Activated B cell treated with CpG ODN at 0.5 μM for 24 hours (primary cell): ENCODE results near the gene KLHL2. TPM values are rescaled to one million over a fixed set of nuclear protein-coding genes. Genes with fewer than 3 reads are reported as not detected.

ENCODE experiments used
- ATAC-seq: fragments of 200-7000 bp; cut with Tn5 transposase; one replicate; pipeline ENCODE4 v1.10.0; 2021; ENCODE audit warnings: low read depth, mild to moderate bottlenecking, moderate library complexity
- CTCF ChIA-PET: fragments of 350-600 bp; sonication (Branson Sonifier 250); formaldehyde crosslinking; loops from one replicate; lab custom pipeline; 2021; ENCODE audit warnings: antibody characterized with exemption; lab: Charles Lee
- POLR2A ChIA-PET: fragments of 350-600 bp; sonication (Branson Sonifier 250); formaldehyde crosslinking; loops from one replicate; lab custom pipeline; 2021; ENCODE audit warnings: antibody characterized with exemption; lab: Charles Lee
- DNase-seq: peaks from one replicate; pipeline ENCODE4 v3.0.0; 2022
- H3K27ac Mint-ChIP-seq: one replicate; pipeline ENCODE4 v1.8.0; 2020; ENCODE audit warnings: mixed read lengths
- H3K27me3 Mint-ChIP-seq: one replicate; pipeline ENCODE4 v1.8.0; 2021; ENCODE audit warnings: mixed read lengths
- H3K36me3 Mint-ChIP-seq: one replicate; pipeline ENCODE4 v1.8.0; 2021; ENCODE audit warnings: low read depth, mixed read lengths
- H3K4me1 Mint-ChIP-seq: one replicate; pipeline ENCODE4 v1.8.0; 2021; ENCODE audit warnings: mixed read lengths
- H3K4me3 Mint-ChIP-seq: one replicate; pipeline ENCODE4 v1.8.0; 2020; ENCODE audit warnings: mild to moderate bottlenecking, mixed read lengths
- H3K9me3 Mint-ChIP-seq: one replicate; pipeline ENCODE4 v1.8.0; 2020; ENCODE audit warnings: mixed read lengths
- CTCF ChIP-seq: fragments of 200-600 bp; IDR thresholded peaks from one replicate; pipeline ENCODE4 v1.8.0; 2022; ENCODE audit warnings: antibody characterized with exemption, mild to moderate bottlenecking
- intact Hi-C: fragments of 100-400 bp; cut with micrococcal nuclease; formaldehyde crosslinking; loops from one replicate; pipeline ENCODE4 v1.15.1; 2024
- total RNA-seq: library from RNA; stranded (reverse); gene quantifications from 2 replicates; pipeline ENCODE4 v1.2.3, GENCODE V29; 2022

KLHL2 gene
- total RNA-seq, 1 donor from 2014 or later: 21.9 TPM

DNA sequence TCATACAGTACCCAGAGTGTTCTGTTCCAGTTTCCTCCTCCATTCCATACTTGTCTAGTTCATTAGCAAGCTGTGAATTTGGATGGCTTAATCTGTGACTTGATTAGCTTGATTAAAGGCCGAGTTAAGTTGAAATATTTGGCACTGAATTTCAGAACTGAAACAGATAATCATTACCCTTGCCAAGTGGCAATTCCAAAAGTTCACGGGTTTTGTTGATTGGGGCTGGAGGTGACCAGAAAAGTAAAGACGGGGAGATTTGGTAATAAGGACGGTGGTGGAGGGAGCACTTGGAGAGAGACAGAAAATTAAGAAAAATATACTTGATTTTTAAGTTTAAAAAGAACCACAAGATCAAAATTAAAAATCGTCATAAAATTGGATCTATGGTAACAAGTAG is 21.9 kb upstream of the KLHL2 start:
- ATAC-seq (no peak), DNase-seq (no peak)
- H3K9me3 Mint-ChIP-seq: no peaks in the 10 kb centered on the region
- H3K27me3 Mint-ChIP-seq: no peaks in the 10 kb centered on the region
- TF ChIP-seq CTCF: no peak
- H3K36me3 Mint-ChIP-seq: no peaks in the 10 kb centered on the region
- no peak overlapping the region for H3K27ac Mint-ChIP-seq
- CTCF ChIA-PET: no interaction called here
- H3K4me1 Mint-ChIP-seq: peaks cover 4% of the 10 kb centered on the region
- H3K4me3 Mint-ChIP-seq: no peak overlapping the region
- intact Hi-C loops: no loop called here
- POLR2A ChIA-PET: no interaction called here

DNA sequence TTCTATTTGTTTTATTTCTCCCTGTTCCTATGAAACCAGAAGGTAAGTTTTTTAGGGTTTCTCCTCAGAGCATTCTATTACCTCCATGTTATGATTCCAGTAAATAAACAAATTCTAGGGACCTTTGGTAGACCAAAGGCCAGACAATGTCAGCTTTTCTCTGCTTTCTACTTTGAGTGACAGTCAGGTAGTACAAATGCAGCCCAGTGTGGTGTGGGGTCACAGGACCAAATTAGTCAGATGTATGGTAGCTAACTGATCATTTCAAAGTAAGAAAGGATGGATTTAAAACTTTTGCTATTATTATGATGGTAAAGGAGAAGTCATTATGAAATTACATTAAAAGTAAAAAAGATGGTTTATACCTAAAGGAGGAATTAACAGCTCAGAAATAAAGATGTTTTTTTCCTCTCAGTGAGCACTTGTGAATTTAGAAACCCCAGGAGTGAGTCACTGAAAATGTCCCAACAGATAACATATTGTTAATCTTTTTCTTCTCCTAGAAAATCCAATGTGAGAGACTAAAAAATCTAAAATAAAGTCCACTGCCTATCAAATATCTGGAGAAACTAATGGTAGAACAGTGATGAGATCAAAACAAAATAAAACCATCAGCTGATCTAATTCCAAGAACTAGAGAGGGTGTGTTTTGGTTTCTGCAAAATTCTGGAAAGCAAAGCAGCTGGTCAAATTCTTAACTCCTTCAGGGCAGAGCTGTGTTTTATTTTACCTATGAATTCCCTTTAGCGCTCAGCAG is 16.6 kb upstream of the KLHL2 start:
- ATAC-seq: no peak
- no peak for TF ChIP-seq CTCF
- Mint-ChIP-seq H3K4me1 (no peaks in the 10 kb centered on the region), H3K4me3 (no peak overlapping the region), H3K27me3 (no peaks in the 10 kb centered on the region), H3K36me3 (no peaks in the 10 kb centered on the region), H3K27ac (no peak overlapping the region), H3K9me3 (no peaks in the 10 kb centered on the region)
- intact Hi-C loops: no loop called here
- ChIA-PET CTCF (no interaction called here), POLR2A (interaction anchor here (0.6 kb wide), 1 partner anchor 187 kb away, joined by 3 read pairs; no protein-coding TSS in a partner anchor)
- no peak for DNase-seq

GRCh38 chr4:165191348-165191656 is 16.1 kb upstream of the KLHL2 start:
- H3K4me3 Mint-ChIP-seq: no peak overlapping the region
- POLR2A ChIA-PET: interaction anchor here (0.6 kb wide), 1 partner anchor 186 kb away, joined by 3 read pairs; no protein-coding TSS in a partner anchor

DNA sequence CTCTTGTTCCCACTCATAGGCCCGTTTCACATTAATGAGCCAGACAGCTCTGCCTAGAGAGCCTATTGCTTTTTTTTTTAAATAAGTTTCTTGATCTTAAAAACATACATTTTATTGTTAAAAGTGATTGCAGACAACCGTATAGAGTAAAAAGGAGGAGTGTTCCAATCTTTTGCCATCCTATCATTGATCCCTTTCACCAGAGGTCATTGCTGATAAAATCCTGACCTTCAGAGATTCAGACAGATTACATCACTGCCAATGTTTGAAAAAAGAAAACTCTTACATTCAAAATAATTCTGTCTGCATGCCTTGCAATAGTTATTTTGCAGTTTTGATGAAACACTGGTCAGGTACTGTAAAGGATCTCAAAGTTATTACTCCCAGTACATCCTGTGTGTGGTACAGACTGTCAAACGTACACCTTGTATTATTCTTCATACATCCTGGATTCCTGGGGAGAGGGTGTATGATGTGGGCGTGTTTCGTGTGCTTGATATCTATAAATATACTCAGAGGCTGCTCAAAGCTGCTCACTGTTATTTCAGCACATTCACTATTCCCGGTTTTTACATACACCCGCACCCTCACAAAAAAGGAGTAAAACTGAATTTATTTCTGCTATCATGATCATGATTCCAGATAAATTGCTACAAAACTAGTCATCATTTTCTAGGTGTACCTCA is 15.4 kb upstream of the KLHL2 start:
- no peak overlapping the region for H3K27ac Mint-ChIP-seq
- TF ChIP-seq CTCF: no peak
- H3K4me1 Mint-ChIP-seq: no peaks in the 10 kb centered on the region
- no peak overlapping the region for H3K4me3 Mint-ChIP-seq
- DNase-seq (no peak), ATAC-seq (no peak)
- intact Hi-C loops: no loop called here
- POLR2A ChIA-PET: no interaction called here
- H3K9me3 Mint-ChIP-seq: no peaks in the 10 kb centered on the region
- CTCF ChIA-PET: no interaction called here
- H3K36me3 Mint-ChIP-seq: no peaks in the 10 kb centered on the region
- no peaks in the 10 kb centered on the region for H3K27me3 Mint-ChIP-seq

More at GRCh38 chr4:165191348-165191656, 16.1 kb upstream of the KLHL2 start:
- Mint-ChIP-seq H3K27me3 (no peaks in the 10 kb centered on the region), H3K36me3 (no peaks in the 10 kb centered on the region), H3K9me3 (no peaks in the 10 kb centered on the region), H3K27ac (no peak overlapping the region), H3K4me1 (no peaks in the 10 kb centered on the region)
- intact Hi-C loops: no loop called here
- no peak for ATAC-seq
- no peak for DNase-seq
- TF ChIP-seq CTCF: no peak
- CTCF ChIA-PET: no interaction called here

- H3K9me3 Mint-ChIP-seq: no peaks in the 10 kb centered on the region
- no peaks in the 10 kb centered on the region for H3K36me3 Mint-ChIP-seq
- ChIA-PET CTCF (no interaction called here), POLR2A (no interaction called here)
- H3K4me1 Mint-ChIP-seq: no peaks in the 10 kb centered on the region
- intact Hi-C loops: no loop called here
- H3K27ac Mint-ChIP-seq: no peak overlapping the region
- no peak overlapping the region for H3K4me3 Mint-ChIP-seq
- H3K27me3 Mint-ChIP-seq: no peaks in the 10 kb centered on the region
- DNase-seq: no peak
- no peak for ATAC-seq
- no peak for TF ChIP-seq CTCF
Measured at GRCh38 chr4:165192500-165192898, 14.9 kb upstream of the KLHL2 start.
